Natural killer cell (primary cell): ENCODE measurements around the gene ADAM17. TPM values are rescaled to one million over a fixed set of nuclear protein-coding genes. Genes with fewer than 3 reads are reported as not detected.

ENCODE experiments used
- ATAC-seq, 3 donors: fragments of 150-1000 bp in 2 of 3; fragments of 200-7000 bp in 1 of 3; cut with Tn5 transposase; 1 replicate in 1 of 3; 2 replicates in 2 of 3; pipeline ENCODE4 v1.10.0; 2021; ENCODE audit warnings: mild to moderate bottlenecking in 2 of 3, moderate library complexity in 2 of 3
- DNase-seq, 2 donors: peaks; one replicate each; pipeline versions ENCODE4 v3.0.0 to v3.0.0-alpha.2; 2013 to 2021; ENCODE audit warnings: mixed read lengths in 1 of 2
- H3K27ac ChIP-seq: one replicate; pipeline ENCODE4 v1.5.1; 2013; ENCODE audit warnings: mild to moderate bottlenecking, low read length
- H3K27me3 ChIP-seq: one replicate; pipeline ENCODE4 v1.6.1; 2013; ENCODE audit warnings: low read length; ENCODE audit not compliant: control insufficient read depth, insufficient read depth
- H3K36me3 ChIP-seq: one replicate; pipeline ENCODE4 v1.6.1; 2013; ENCODE audit warnings: low read length; ENCODE audit not compliant: control insufficient read depth, insufficient read depth
- H3K4me1 ChIP-seq: one replicate; pipeline ENCODE4 v1.6.1; 2013; ENCODE audit warnings: low read length; ENCODE audit not compliant: control insufficient read depth, insufficient read depth
- H3K4me3 ChIP-seq: one replicate; pipeline ENCODE4 v1.5.1; 2013; ENCODE audit warnings: low read length
- H3K9me3 ChIP-seq: one replicate; pipeline ENCODE4 v1.6.1; 2013; ENCODE audit warnings: low read length; ENCODE audit not compliant: control insufficient read depth, insufficient read depth
- H3K27ac Mint-ChIP-seq, 2 donors: one replicate each; pipeline ENCODE4 v1.8.0; 2022; ENCODE audit warnings: mild to moderate bottlenecking in 2 of 2, mixed read lengths in 2 of 2, moderate library complexity in 1 of 2
- H3K27me3 Mint-ChIP-seq, 2 donors: one replicate each; pipeline ENCODE4 v1.8.0; 2022; ENCODE audit warnings: low read depth in 2 of 2, mixed read lengths in 2 of 2
- H3K36me3 Mint-ChIP-seq: one replicate; pipeline ENCODE4 v1.8.0; 2022; ENCODE audit warnings: mixed read lengths
- H3K4me1 Mint-ChIP-seq, 2 donors: one replicate each; pipeline ENCODE4 v1.8.0; 2022; ENCODE audit warnings: mixed read lengths in 2 of 2
- H3K4me3 Mint-ChIP-seq: one replicate; pipeline ENCODE4 v1.8.0; 2022; ENCODE audit warnings: mild to moderate bottlenecking, moderate library complexity, mixed read lengths
- H3K9me3 Mint-ChIP-seq, 2 donors: one replicate each; pipeline ENCODE4 v1.8.0; 2022; ENCODE audit warnings: mixed read lengths in 2 of 2
- WGBS: methylation state at CpG from one replicate; pipeline ENCODE4 v1.1.7; 2013; ENCODE audit warnings: missing lambda C conversion rate; ENCODE audit not compliant: insufficient coverage; 5-methylcytosine and 5-hydroxymethylcytosine counted together
- intact Hi-C: fragments of 100-400 bp; cut with micrococcal nuclease; formaldehyde crosslinking; loops from one replicate; pipeline ENCODE4 v1.14.2; 2022
- total RNA-seq, 4 donors: library from RNA; stranded (reverse); fragments of 120-200 nt in 1 of 4; gene quantifications; one replicate each; pipeline versions ENCODE4 v1.2.3 to v1.2.4, GENCODE V29; 2013 to 2022
- TF ChIP-seq, protein P1 (sequence below): fragments of 200-600 bp; IDR thresholded peaks from one replicate; pipeline ENCODE4 v1.8.0; 2022; ENCODE audit warnings: antibody characterized with exemption

ADAM17 gene
- total RNA-seq, 3 donors from 2014 or later (not counting 1 experiment from before 2014, with no cell fraction given), result 44.0 to 53.8 (median 46.8) TPM

DNA sequence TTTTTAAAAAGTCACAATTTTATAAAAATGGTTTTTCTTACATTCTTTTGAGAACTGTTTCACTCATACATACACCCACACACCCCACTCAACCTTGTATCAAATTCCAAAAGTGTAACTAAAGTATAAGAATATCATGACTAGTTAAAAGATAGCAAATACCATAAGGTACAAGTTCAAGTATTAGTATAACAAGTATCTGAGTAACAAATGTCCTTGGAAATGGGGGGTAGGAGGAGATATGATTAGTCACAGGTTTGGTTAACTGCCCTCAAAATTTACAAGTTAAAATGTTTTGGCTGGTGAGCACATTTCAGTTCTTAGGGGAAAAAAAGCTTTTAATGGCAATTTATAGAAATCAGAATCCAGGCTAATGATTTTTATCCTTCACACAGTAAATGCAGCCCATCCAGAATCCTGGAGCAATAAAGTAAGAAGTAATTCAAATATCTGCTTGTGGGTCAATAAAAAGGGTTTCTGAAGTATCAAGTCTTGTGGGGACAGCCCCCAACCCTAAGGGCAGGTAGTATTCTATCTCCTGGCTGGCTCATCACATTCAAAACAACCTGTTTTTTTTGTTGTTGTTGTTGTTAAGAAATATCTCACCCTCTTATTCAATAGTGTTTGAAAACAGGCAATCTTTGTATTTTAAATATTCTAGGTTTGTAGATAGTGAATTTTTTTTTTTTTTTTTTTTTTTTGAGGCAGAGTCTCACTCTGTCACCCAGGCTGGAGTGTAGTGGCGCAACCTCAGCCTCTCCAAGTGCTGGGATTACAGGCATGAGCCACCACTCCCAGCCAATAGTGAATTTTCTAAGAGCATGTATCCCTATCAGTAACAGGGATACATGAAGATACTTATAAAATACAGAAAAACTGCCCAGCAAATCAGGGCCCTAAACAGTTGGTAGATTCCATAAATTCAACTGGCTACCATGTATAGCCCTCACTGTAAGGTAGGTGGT lies 66.8 kb downstream of the ADAM17 start:
- Histone ChIP-seq H3K27me3 (no peaks in the 10 kb centered on the region), H3K27ac (no peak overlapping the region), H3K4me3 (no peak overlapping the region), H3K36me3 (peaks cover 91% of the 10 kb centered on the region), H3K4me1 (no peaks in the 10 kb centered on the region), H3K9me3 (no peaks in the 10 kb centered on the region)
- whole genome bisulfite sequencing, result 100% methylated on average over 1 of the region's 1 CpG
- DNase-seq (no peak), ATAC-seq (no peak)
- Mint-ChIP-seq H3K9me3 (no peaks in the 10 kb centered on the region), H3K4me1 (peaks cover 0 to 7% of the 10 kb centered on the region in 2 donors), H3K36me3 (peaks cover 9% of the 10 kb centered on the region), H3K4me3 (no peak overlapping the region), H3K27ac (peak overlapping the region in 1 of 2 donors; percentile 45), H3K27me3 (no peaks in the 10 kb centered on the region)
- TF ChIP-seq, protein P1, sequence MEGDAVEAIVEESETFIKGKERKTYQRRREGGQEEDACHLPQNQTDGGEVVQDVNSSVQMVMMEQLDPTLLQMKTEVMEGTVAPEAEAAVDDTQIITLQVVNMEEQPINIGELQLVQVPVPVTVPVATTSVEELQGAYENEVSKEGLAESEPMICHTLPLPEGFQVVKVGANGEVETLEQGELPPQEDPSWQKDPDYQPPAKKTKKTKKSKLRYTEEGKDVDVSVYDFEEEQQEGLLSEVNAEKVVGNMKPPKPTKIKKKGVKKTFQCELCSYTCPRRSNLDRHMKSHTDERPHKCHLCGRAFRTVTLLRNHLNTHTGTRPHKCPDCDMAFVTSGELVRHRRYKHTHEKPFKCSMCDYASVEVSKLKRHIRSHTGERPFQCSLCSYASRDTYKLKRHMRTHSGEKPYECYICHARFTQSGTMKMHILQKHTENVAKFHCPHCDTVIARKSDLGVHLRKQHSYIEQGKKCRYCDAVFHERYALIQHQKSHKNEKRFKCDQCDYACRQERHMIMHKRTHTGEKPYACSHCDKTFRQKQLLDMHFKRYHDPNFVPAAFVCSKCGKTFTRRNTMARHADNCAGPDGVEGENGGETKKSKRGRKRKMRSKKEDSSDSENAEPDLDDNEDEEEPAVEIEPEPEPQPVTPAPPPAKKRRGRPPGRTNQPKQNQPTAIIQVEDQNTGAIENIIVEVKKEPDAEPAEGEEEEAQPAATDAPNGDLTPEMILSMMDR, result no peak
- intact Hi-C loops, result no loop called here

DNA sequence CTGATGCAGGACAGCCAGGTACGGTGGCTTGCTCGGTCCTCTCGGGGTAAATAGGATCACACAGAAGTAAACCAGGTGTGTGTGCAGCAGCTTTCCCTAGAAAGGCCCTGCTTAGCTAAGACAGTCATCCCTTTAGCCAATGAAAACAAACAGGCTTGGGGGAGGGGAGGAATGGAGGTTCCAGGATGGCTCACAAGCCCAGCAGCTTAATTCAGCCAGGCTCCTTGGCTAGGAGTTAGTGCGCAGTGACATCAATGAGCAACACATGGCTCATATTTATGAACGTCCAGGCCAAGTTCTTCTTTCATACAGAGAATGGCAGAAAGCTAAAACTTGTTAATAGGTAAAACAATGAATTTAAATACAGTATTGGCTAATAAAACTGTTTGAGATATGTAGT lies 71.1 kb downstream of the ADAM17 start:
- H3K9me3 Mint-ChIP-seq, result no peaks in the 10 kb centered on the region
- ATAC-seq (no peak), DNase-seq (no peak)
- H3K27me3 Mint-ChIP-seq, result no peaks in the 10 kb centered on the region
- intact Hi-C loops, result no loop called here
- Histone ChIP-seq H3K36me3 (peaks cover 87% of the 10 kb centered on the region), H3K9me3 (no peaks in the 10 kb centered on the region), H3K4me3 (no peak overlapping the region), H3K4me1 (no peaks in the 10 kb centered on the region), H3K27me3 (no peaks in the 10 kb centered on the region), H3K27ac (no peak overlapping the region)
- H3K4me3 Mint-ChIP-seq, result no peak overlapping the region
- over 99% methylated on average over 5 of the region's 5 CpGs for WGBS
- H3K36me3 Mint-ChIP-seq, result no peaks in the 10 kb centered on the region
- no peaks in the 10 kb centered on the region for H3K4me1 Mint-ChIP-seq
- TF ChIP-seq, protein P1, result no peak
- H3K27ac Mint-ChIP-seq, result peak overlapping the region in 1 of 2 donors; percentile 31

DNA sequence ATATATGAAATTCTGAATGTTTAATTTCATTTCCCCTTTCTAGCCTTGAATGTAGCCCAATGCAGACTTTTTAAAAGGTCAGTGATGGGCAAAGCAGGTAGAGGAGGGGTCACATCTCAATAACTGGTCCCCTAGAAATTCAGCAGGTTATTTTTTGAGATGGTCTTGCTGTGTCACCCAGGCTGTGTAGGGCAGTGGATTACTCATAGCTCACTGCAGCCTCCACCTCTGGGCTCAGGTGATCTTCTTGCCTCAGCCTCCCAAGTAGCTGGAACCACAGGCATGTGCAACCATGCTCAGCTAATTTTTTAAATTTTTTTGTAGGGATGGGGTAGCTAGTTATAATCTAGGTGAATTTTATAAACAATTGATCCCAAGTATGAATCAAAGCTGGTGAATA lies 72.5 kb downstream of the ADAM17 start:
- Mint-ChIP-seq H3K36me3 (no peaks in the 10 kb centered on the region), H3K4me1 (peaks cover 6 to 12% of the 10 kb centered on the region in 2 donors), H3K4me3 (no peak overlapping the region), H3K27me3 (no peaks in the 10 kb centered on the region), H3K9me3 (no peaks in the 10 kb centered on the region), H3K27ac (no peak overlapping the region)
- Histone ChIP-seq H3K27ac (no peak overlapping the region), H3K4me3 (no peak overlapping the region), H3K4me1 (no peaks in the 10 kb centered on the region), H3K36me3 (peaks cover 81% of the 10 kb centered on the region), H3K27me3 (no peaks in the 10 kb centered on the region), H3K9me3 (no peaks in the 10 kb centered on the region)
- TF ChIP-seq, protein P1, result no peak
- ATAC-seq (no peak), DNase-seq (no peak)
- intact Hi-C loops, result no loop called here
